ENCODE measurements around the gene PDIA4.

DNA sequence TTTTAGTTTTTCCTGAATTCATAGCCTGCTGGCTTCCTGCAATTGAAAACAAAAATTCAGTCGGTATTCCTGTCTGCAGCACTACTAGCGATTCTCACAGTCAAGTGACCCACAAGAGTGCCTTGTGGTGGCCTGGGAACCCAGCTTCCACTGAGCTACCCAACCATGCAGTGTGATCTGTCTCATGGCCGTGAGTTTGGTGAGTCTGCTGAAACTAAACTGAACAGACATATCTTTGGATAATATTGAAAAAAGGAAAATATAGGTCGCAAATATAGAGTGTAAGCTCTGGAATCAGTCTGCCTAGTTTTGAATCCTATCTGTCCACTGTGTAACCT is 44.1 kb upstream of the PDIA4 start:
- TF ChIP-seq POLR2A (IDR thresholded peaks at IDR 0.05) (no peak), EP300 (IDR thresholded peaks at IDR 0.05) (no peak)
- TF ChIP-seq, protein P1, sequence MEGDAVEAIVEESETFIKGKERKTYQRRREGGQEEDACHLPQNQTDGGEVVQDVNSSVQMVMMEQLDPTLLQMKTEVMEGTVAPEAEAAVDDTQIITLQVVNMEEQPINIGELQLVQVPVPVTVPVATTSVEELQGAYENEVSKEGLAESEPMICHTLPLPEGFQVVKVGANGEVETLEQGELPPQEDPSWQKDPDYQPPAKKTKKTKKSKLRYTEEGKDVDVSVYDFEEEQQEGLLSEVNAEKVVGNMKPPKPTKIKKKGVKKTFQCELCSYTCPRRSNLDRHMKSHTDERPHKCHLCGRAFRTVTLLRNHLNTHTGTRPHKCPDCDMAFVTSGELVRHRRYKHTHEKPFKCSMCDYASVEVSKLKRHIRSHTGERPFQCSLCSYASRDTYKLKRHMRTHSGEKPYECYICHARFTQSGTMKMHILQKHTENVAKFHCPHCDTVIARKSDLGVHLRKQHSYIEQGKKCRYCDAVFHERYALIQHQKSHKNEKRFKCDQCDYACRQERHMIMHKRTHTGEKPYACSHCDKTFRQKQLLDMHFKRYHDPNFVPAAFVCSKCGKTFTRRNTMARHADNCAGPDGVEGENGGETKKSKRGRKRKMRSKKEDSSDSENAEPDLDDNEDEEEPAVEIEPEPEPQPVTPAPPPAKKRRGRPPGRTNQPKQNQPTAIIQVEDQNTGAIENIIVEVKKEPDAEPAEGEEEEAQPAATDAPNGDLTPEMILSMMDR (IDR thresholded peaks at IDR 0.05), result no peak
